Glomerular visceral epithelial cell (primary cell): ENCODE data around the gene FAXC.
A peak's percentile ranks its signal among the peaks of the same experiment; 100 is the strongest.

ENCODE experiments used
- DNase-seq: peaks from one replicate; pipeline ENCODE4 v3.0.0-alpha.2; 2016; ENCODE audit errors: extremely low spot score

Gene FAXC

GRCh38 chr6:99349171-99350141, at the start of gene FAXC:
FAXC (minus strand) TSS chr6:99349674; CDS start chr6:99349372, 302 bp downstream.
- DNase-seq = peak; percentile 51

GRCh38 chr6:99397287-99397686, 47.8 kb upstream of the FAXC start:
- no peak for DNase-seq

GRCh38 chr6:99393698-99394531, 44.4 kb upstream of the FAXC start, which contains the start of gene COQ3:
COQ3 (minus strand) TSS chr6:99394195; CDS start chr6:99394179, 16 bp downstream.
- DNase-seq = peak; percentile 86

GRCh38 chr6:99393366-99393697, 43.9 kb upstream of the FAXC start:
- DNase-seq = no peak

- no peak for DNase-seq
Observed at GRCh38 chr6:99390896-99391295, 41.4 kb upstream of the FAXC start.

GRCh38 chr6:99384507-99384906, 35.0 kb upstream of the FAXC start:
- DNase-seq = no peak

GRCh38 chr6:99378636-99379035, 29.2 kb upstream of the FAXC start:
- DNase-seq = no peak

GRCh38 chr6:99369533-99369932, 20.1 kb upstream of the FAXC start:
- DNase-seq = no peak

GRCh38 chr6:99366852-99367251, 17.4 kb upstream of the FAXC start:
- no peak for DNase-seq

- no peak for DNase-seq
Observed at GRCh38 chr6:99364026-99364425, 14.6 kb upstream of the FAXC start.

- DNase-seq = no peak
Observed at GRCh38 chr6:99362678-99363268, 13.3 kb upstream of the FAXC start.

GRCh38 chr6:99359800-99360199, 10.3 kb upstream of the FAXC start:
- no peak for DNase-seq

- no peak for DNase-seq
Observed at GRCh38 chr6:99356641-99357040, 7.2 kb upstream of the FAXC start.

- no peak for DNase-seq
Observed at GRCh38 chr6:99354983-99355382, 5.5 kb upstream of the FAXC start.

GRCh38 chr6:99353126-99353525, 3.7 kb upstream of the FAXC start:
- DNase-seq = no peak

- peak; percentile 23 for DNase-seq
Observed at GRCh38 chr6:99350573-99350972, 1.1 kb upstream of the FAXC start.

GRCh38 chr6:99348288-99349170, 945 bp downstream of the FAXC start:
- DNase-seq = no peak

- no peak for DNase-seq
Observed at GRCh38 chr6:99347804-99348203, 1.7 kb downstream of the FAXC start.

- no peak for DNase-seq
Observed at GRCh38 chr6:99346595-99346994, 2.9 kb downstream of the FAXC start.

GRCh38 chr6:99345164-99345563, 4.3 kb downstream of the FAXC start:
- DNase-seq = no peak

- peak; percentile 84 for DNase-seq
Observed at GRCh38 chr6:99344289-99344688, 5.2 kb downstream of the FAXC start.
